ENCODE data around the gene FOXP1.

FOXP1 gene

GRCh38 chr3:71064956-71065763 lies 518.4 kb downstream of the FOXP1 start:
- Histone ChIP-seq H3K27ac (ENCODE audit: low read depth, low read length) (no peak overlapping the region), H3K79me2 (ENCODE audit: control insufficient read depth, low read length) (peaks cover 63% of the 10 kb centered on the region), H3K4me3 (ENCODE audit: low read length) (peak overlapping the region; percentile 74), H3K9me2 (replicated peaks; ENCODE audit: control insufficient read depth, low read length) (no peaks in the 10 kb centered on the region), H3F3A (ENCODE audit: control insufficient read depth, insufficient read depth) (0 out of 2 replicates have a peak, but pooled peaks cover 4% of the 10 kb centered on the region), H3K27me3 (ENCODE audit: control insufficient read depth, low read length) (peaks cover 9% of the 10 kb centered on the region; the same call in 1 of the 2 replicates), H3K4me2 (ENCODE audit: low read length) (peak overlapping the region; percentile 90), H3K9me3 (ENCODE audit: control insufficient read depth, insufficient read depth, low read length) (no peaks in the 10 kb centered on the region), H3K4me1 (ENCODE audit: control insufficient read depth, low read length) (peaks cover 59% of the 10 kb centered on the region), H3K36me3 (ENCODE audit: control insufficient read depth, low read length) (0 out of 2 replicates have a peak, but pooled peaks cover 3% of the 10 kb centered on the region), H4K20me1 (ENCODE audit: control insufficient read depth, insufficient read depth, low read depth, low read length) (peaks cover 52% of the 10 kb centered on the region)
- TF ChIP-seq EZH2phosphoT487 (IDR thresholded peaks at IDR 0.05; ENCODE audit: borderline replicate concordance, low read length) (peak; percentile 42; the same call in 1 of the 2 replicates), CTCF (IDR thresholded peaks at IDR 0.05; ENCODE audit: low read depth, low read length, poor library complexity, severe bottlenecking) (no peak)

- Histone ChIP-seq H3K79me2 (ENCODE audit: control insufficient read depth, low read length) (peaks cover 63% of the 10 kb centered on the region), H3K36me3 (ENCODE audit: control insufficient read depth, low read length) (0 out of 2 replicates have a peak, but pooled peaks cover 3% of the 10 kb centered on the region), H3K4me3 (ENCODE audit: low read length) (peak overlapping the region; percentile 68), H3K9me3 (ENCODE audit: control insufficient read depth, insufficient read depth, low read length) (no peaks in the 10 kb centered on the region), H3K9me2 (replicated peaks; ENCODE audit: control insufficient read depth, low read length) (no peaks in the 10 kb centered on the region), H3F3A (ENCODE audit: control insufficient read depth, insufficient read depth) (0 out of 2 replicates have a peak, but pooled peaks cover 4% of the 10 kb centered on the region), H3K4me2 (ENCODE audit: low read length) (peak overlapping the region; percentile 73), H4K20me1 (ENCODE audit: control insufficient read depth, insufficient read depth, low read depth, low read length) (peaks cover 48% of the 10 kb centered on the region), H3K27ac (ENCODE audit: low read depth, low read length) (peak overlapping the region; percentile 9), H3K27me3 (ENCODE audit: control insufficient read depth, low read length) (peaks cover 9% of the 10 kb centered on the region; the same call in 1 of the 2 replicates), H3K4me1 (ENCODE audit: control insufficient read depth, low read length) (peaks cover 54% of the 10 kb centered on the region)
- no peak for TF ChIP-seq EZH2phosphoT487 (IDR thresholded peaks at IDR 0.05; ENCODE audit: borderline replicate concordance, low read length)
- no peak for TF ChIP-seq CTCF (IDR thresholded peaks at IDR 0.05; ENCODE audit: low read depth, low read length, poor library complexity, severe bottlenecking)
Measured at GRCh38 chr3:71064291-71064955, 519.1 kb downstream of the FOXP1 start.

GRCh38 chr3:71063773-71064290 lies 519.7 kb downstream of the FOXP1 start:
- 0 out of 2 replicates have a peak, but pooled peaks cover 4% of the 10 kb centered on the region for H3F3A ChIP-seq (ENCODE audit: control insufficient read depth, insufficient read depth)
- H3K4me1 ChIP-seq (ENCODE audit: control insufficient read depth, low read length): peaks cover 52% of the 10 kb centered on the region
- H4K20me1 ChIP-seq (ENCODE audit: control insufficient read depth, insufficient read depth, low read depth, low read length): peaks cover 42% of the 10 kb centered on the region
- H3K27me3 ChIP-seq (ENCODE audit: control insufficient read depth, low read length): peaks cover 9% of the 10 kb centered on the region; the same call in 1 of the 2 replicates
- H3K9me2 ChIP-seq (replicated peaks; ENCODE audit: control insufficient read depth, low read length): no peaks in the 10 kb centered on the region
- H3K36me3 ChIP-seq (ENCODE audit: control insufficient read depth, low read length): 0 out of 2 replicates have a peak, but pooled peaks cover 3% of the 10 kb centered on the region
- no peaks in the 10 kb centered on the region for H3K9me3 ChIP-seq (ENCODE audit: control insufficient read depth, insufficient read depth, low read length)
- H3K4me3 ChIP-seq (ENCODE audit: low read length): peak overlapping the region; percentile 68
- TF ChIP-seq EZH2phosphoT487 (IDR thresholded peaks at IDR 0.05; ENCODE audit: borderline replicate concordance, low read length): no peak
- TF ChIP-seq CTCF (IDR thresholded peaks at IDR 0.05; ENCODE audit: low read depth, low read length, poor library complexity, severe bottlenecking): no peak
- peak overlapping the region; percentile 9 for H3K27ac ChIP-seq (ENCODE audit: low read depth, low read length)
- H3K4me2 ChIP-seq (ENCODE audit: low read length): peak overlapping the region; percentile 73
- H3K79me2 ChIP-seq (ENCODE audit: control insufficient read depth, low read length): peaks cover 65% of the 10 kb centered on the region
